A673 (cell line): ENCODE results near the gene THAP4. TPM values are rescaled to one million over a fixed set of nuclear protein-coding genes. Genes with fewer than 3 reads are reported as not detected.

Experiments
- BruUV-seq: library from RNA; stranded (reverse); fragments of 400-500 nt; replicated peaks from 2 replicates; lab custom pipeline; 2021; lab: Mats Ljungman, UMichigan
- CTCF ChIA-PET: fragments of 300-600 bp; sonication (Branson Sonifier 250); formaldehyde crosslinking; loops from one replicate; lab custom pipeline; 2022; ENCODE audit warnings: antibody characterized with exemption; lab: Charles Lee
- POLR2A ChIA-PET: fragments of 300-600 bp; sonication (Branson Sonifier 250); formaldehyde crosslinking; loops from one replicate; lab custom pipeline; 2022; ENCODE audit warnings: antibody characterized with exemption; ENCODE audit not compliant: low non-redundant PET; lab: Charles Lee
- DNase-seq: peaks from one replicate; pipeline ENCODE4 v3.0.0-alpha.2; 2015; ENCODE audit warnings: low spot score
- H3K27ac ChIP-seq: fragments of 200-600 bp; sonication (generic); 2 replicates; pipeline ENCODE4 v1.5.1; 2016; ENCODE audit warnings: mixed run types, low read depth, mild to moderate bottlenecking, mixed read lengths, antibody characterized with exemption, low read length; ENCODE audit not compliant: poor library complexity, severe bottlenecking
- H3K27me3 ChIP-seq: fragments of 200-600 bp; sonication (generic); replicated peaks from 2 replicates; pipeline ENCODE4 v1.6.1; 2017; ENCODE audit warnings: mixed run types, low read depth, mild to moderate bottlenecking, mixed read lengths, antibody characterized with exemption, low read length; ENCODE audit not compliant: insufficient read depth, poor library complexity
- H3K36me3 ChIP-seq: fragments of 200-600 bp; sonication (generic); 2 replicates; pipeline ENCODE4 v1.6.1; 2016; ENCODE audit warnings: mixed run types, mild to moderate bottlenecking, mixed read lengths, antibody characterized with exemption, low read length; ENCODE audit not compliant: insufficient read depth, poor library complexity, severe bottlenecking
- H3K4me1 ChIP-seq: fragments of 200-600 bp; sonication (generic); 2 replicates; pipeline ENCODE4 v1.6.1; 2017; ENCODE audit warnings: mixed run types, mild to moderate bottlenecking, mixed read lengths, antibody characterized with exemption, low read length; ENCODE audit not compliant: insufficient read depth, poor library complexity, severe bottlenecking
- H3K4me3 ChIP-seq: fragments of 200-600 bp; sonication (generic); 2 replicates; pipeline ENCODE4 v1.5.1; 2016; ENCODE audit warnings: low read depth, mixed run types, mild to moderate bottlenecking, mixed read lengths, low read length; ENCODE audit not compliant: poor library complexity, severe bottlenecking
- H3K9me3 ChIP-seq: fragments of 200-600 bp; sonication (generic); 2 replicates; pipeline ENCODE4 v1.6.1; 2016; ENCODE audit warnings: mixed run types, low read depth, mild to moderate bottlenecking, mixed read lengths, antibody characterized with exemption, low read length; ENCODE audit not compliant: poor library complexity, severe bottlenecking
- CTCF ChIP-seq: fragments of 300-800, 200-600 bp; sonication (generic); conservative IDR thresholded peaks from 2 replicates; pipeline ENCODE4 v1.5.1; 2017; ENCODE audit warnings: low read depth, mild to moderate bottlenecking, antibody characterized with exemption, low read length, moderate library complexity, mixed read lengths
- EZH2 ChIP-seq: fragments of 200-600 bp; sonication (generic); IDR thresholded peaks from 2 replicates; pipeline ENCODE4 v1.6.1; 2017; ENCODE audit warnings: borderline replicate concordance, low read depth, mild to moderate bottlenecking, mixed read lengths, antibody characterized with exemption, low read length; ENCODE audit not compliant: poor library complexity, severe bottlenecking
- intact Hi-C: fragments of 100-400 bp; cut with micrococcal nuclease; formaldehyde crosslinking; loops from one replicate; pipeline ENCODE4 v1.10.0; 2022; ENCODE audit not compliant: unreplicated experiment
- total RNA-seq: library from RNA; stranded (reverse); gene quantifications from 2 replicates; pipeline ENCODE4 v1.2.3, GENCODE V29; 2021

The THAP4 gene
- total RNA-seq, 1 experiment from 2014 or later: 82.0 TPM

- intact Hi-C loops: no loop called here
- no peaks in the 10 kb centered on the region for H3K27me3 ChIP-seq
- CTCF ChIA-PET: no interaction called here
- TF ChIP-seq EZH2: no peak
- TF ChIP-seq CTCF: no peak
- DNase-seq: no peak
- H3K4me1 ChIP-seq: no peaks in the 10 kb centered on the region
- no peaks in the 10 kb centered on the region for H3K9me3 ChIP-seq
- H3K27ac ChIP-seq: no peak overlapping the region
- H3K4me3 ChIP-seq: no peak overlapping the region
- H3K36me3 ChIP-seq: no peaks in the 10 kb centered on the region
- POLR2A ChIA-PET: no interaction called here
- no TSS peak for BruUV-seq
These were observed 65.9 kb downstream of the THAP4 start for GRCh38 chr2:241570961-241571581.

- no TSS peak for BruUV-seq
- ChIA-PET CTCF (no interaction called here), POLR2A (no interaction called here)
- H3K4me3 ChIP-seq: no peak overlapping the region
- no peaks in the 10 kb centered on the region for H3K27me3 ChIP-seq
- no peak for DNase-seq
- H3K9me3 ChIP-seq: no peaks in the 10 kb centered on the region
- TF ChIP-seq CTCF: no peak
- no peak overlapping the region for H3K27ac ChIP-seq
- no peaks in the 10 kb centered on the region for H3K4me1 ChIP-seq
- intact Hi-C loops: no loop called here
- no peaks in the 10 kb centered on the region for H3K36me3 ChIP-seq
These were observed 67.1 kb downstream of the THAP4 start for GRCh38 chr2:241569831-241570281.

- BruUV-seq: no TSS peak
- Histone ChIP-seq H3K36me3 (no peaks in the 10 kb centered on the region), H3K27me3 (no peaks in the 10 kb centered on the region), H3K27ac (no peak overlapping the region), H3K4me1 (no peaks in the 10 kb centered on the region), H3K4me3 (no peak overlapping the region), H3K9me3 (no peaks in the 10 kb centered on the region)
- intact Hi-C loops: no loop called here
- POLR2A ChIA-PET: no interaction called here
- no peak for DNase-seq
- CTCF ChIA-PET: no interaction called here
- TF ChIP-seq CTCF: no peak
- TF ChIP-seq EZH2: no peak
These were observed 68.2 kb downstream of the THAP4 start for GRCh38 chr2:241568726-241569125.
